A172 (cell line): Measurements from ENCODE around the gene COL4A4. TPM values are rescaled to one million over a fixed set of nuclear protein-coding genes. Genes with fewer than 3 reads are reported as not detected.
"Not testable (repeated sequence)": the region's sequence is repeated elsewhere in the genome, so short reads cannot be mapped to it uniquely, and the experiment has no call there.

Experiments used
- DNase-seq: peaks from one replicate; pipeline ENCODE4 v3.0.0-alpha.2; 2015; ENCODE audit warnings: low spot score
- total RNA-seq: library from RNA; depleted of rRNA; stranded (reverse); fragments of >200 nt; shearing (Covaris generic); gene quantifications from 2 replicates; pipeline ENCODE4 v1.2.3, GENCODE V29; 2014

COL4A4 gene
- total RNA-seq, 1 experiment from 2014 or later: 0.41 TPM

- no peak for DNase-seq
These were observed 48.2 kb downstream of the COL4A4 start for GRCh38 chr2:227115761-227116160.

GRCh38 chr2:227106845-227107759 is 56.9 kb downstream of the COL4A4 start:
- peak; percentile 61 for DNase-seq

- no peak for DNase-seq
These were observed 60.4 kb downstream of the COL4A4 start for GRCh38 chr2:227103583-227103982.

GRCh38 chr2:227099340-227099739 is 64.7 kb downstream of the COL4A4 start:
- DNase-seq: no peak

- no peak for DNase-seq
These were observed 65.9 kb downstream of the COL4A4 start for GRCh38 chr2:227098162-227098515.

- no peak for DNase-seq
These were observed 66.4 kb downstream of the COL4A4 start for GRCh38 chr2:227097495-227098161.

- no peak for DNase-seq
These were observed 68.7 kb downstream of the COL4A4 start for GRCh38 chr2:227095346-227095745.

GRCh38 chr2:227082286-227082685 is 81.7 kb downstream of the COL4A4 start:
- no peak for DNase-seq

GRCh38 chr2:227079726-227080125 is 84.3 kb downstream of the COL4A4 start:
- peak; percentile 10 for DNase-seq

GRCh38 chr2:227065065-227065464 is 98.9 kb downstream of the COL4A4 start:
- not testable (repeated sequence) for DNase-seq

GRCh38 chr2:227058888-227059399 is 105.1 kb downstream of the COL4A4 start:
- DNase-seq: no peak

GRCh38 chr2:227057743-227058447 is 106.1 kb downstream of the COL4A4 start:
- no peak for DNase-seq

- DNase-seq: no peak
These were observed 106.9 kb downstream of the COL4A4 start for GRCh38 chr2:227057060-227057459.

- DNase-seq: no peak
These were observed 110.0 kb downstream of the COL4A4 start for GRCh38 chr2:227054006-227054405.

- DNase-seq: no peak
These were observed 111.1 kb downstream of the COL4A4 start for GRCh38 chr2:227052879-227053278.

- no peak for DNase-seq
These were observed 120.0 kb downstream of the COL4A4 start for GRCh38 chr2:227043981-227044380.

GRCh38 chr2:227038550-227039189 is 125.3 kb downstream of the COL4A4 start:
- no peak for DNase-seq

GRCh38 chr2:227036527-227036926 is 127.5 kb downstream of the COL4A4 start:
- no peak for DNase-seq

- DNase-seq: no peak
These were observed 128.2 kb downstream of the COL4A4 start for GRCh38 chr2:227035711-227036367.

GRCh38 chr2:227033471-227034148 is 130.4 kb downstream of the COL4A4 start:
- DNase-seq: peak; percentile 13

GRCh38 chr2:227031379-227031778 is 132.6 kb downstream of the COL4A4 start:
- DNase-seq: no peak
